ENCODE measurements around the gene GLIS1. TPM values are rescaled to one million over a fixed set of nuclear protein-coding genes. Genes with fewer than 3 reads are reported as not detected.

GLIS1 gene
- polyA plus RNA-seq, 1 donor (not counting 4 experiments of a cell fraction or from before 2014, with no cell fraction given), result not detected

DNA sequence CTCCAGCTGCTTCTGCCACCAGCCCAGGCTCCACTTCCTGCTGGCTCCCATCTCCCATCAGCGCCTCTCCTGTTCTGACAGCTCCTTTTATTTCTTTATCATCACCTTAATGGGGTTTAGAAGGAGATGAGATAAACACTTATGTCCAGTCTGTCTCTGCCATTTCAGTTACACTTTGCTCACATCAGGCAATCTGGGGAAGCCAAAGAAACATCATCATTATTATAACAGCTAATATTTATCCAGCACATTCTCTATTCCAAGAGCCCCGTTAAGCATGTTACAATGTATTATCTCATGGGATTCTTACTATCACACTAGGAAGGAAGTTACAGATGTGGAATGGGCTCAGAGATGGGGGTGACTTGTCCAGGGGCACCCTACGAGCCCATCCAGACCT lies 248.6 kb downstream of the GLIS1 start:
- H3K9me3 ChIP-seq (ENCODE audit: control insufficient read depth, low read depth, low read length), result no peaks in the 10 kb centered on the region
- H3K36me3 ChIP-seq (ENCODE audit: control insufficient read depth in 2 of 2, extremely low read depth in 1 of 2, insufficient read depth in 2 of 2, low read length in 2 of 2), result no peaks in the 10 kb centered on the region
- H3K9ac ChIP-seq (ENCODE audit: control insufficient read depth, extremely low read depth, insufficient read depth, low read length), result no peak overlapping the region
- no peaks in the 10 kb centered on the region for H3K9me1 ChIP-seq (ENCODE audit: control insufficient read depth, extremely low read depth, insufficient read depth, low read length)
- no peak overlapping the region for H3K4me2 ChIP-seq (ENCODE audit: control insufficient read depth, extremely low read depth, insufficient read depth, low read depth, low read length)
- no peak overlapping the region for H2AFZ ChIP-seq (ENCODE audit: control insufficient read depth, low read length)
- H3K4me1 ChIP-seq (ENCODE audit: control insufficient read depth, extremely low read depth, insufficient read depth, low read length), result no peaks in the 10 kb centered on the region
- no peaks in the 10 kb centered on the region for H4K20me1 ChIP-seq (ENCODE audit: control insufficient read depth, extremely low read depth, insufficient read depth, low read length)
- peaks cover 6% of the 10 kb centered on the region for H3K27me3 ChIP-seq (ENCODE audit: control insufficient read depth, extremely low read depth, insufficient read depth, low read length)
- FAIRE-seq, result no peak
- no peak for TF ChIP-seq CTCF (optimal IDR thresholded peaks at IDR 0.05 in 1 of 3, IDR thresholded peaks at IDR 0.05 in 1 of 3, conservative IDR thresholded peaks at IDR 0.05 in 1 of 3; ENCODE audit: extremely low read depth in 1 of 3, insufficient read depth in 2 of 3, low read length in 3 of 3)
- no peak for TF ChIP-seq EZH2 (IDR thresholded peaks at IDR 0.05; ENCODE audit: low read length)
- dilution Hi-C loops (cut with MboI; ENCODE audit: extremely low pct_ligation_motif_present, low sequenced_read_pairs), result loop anchor here (25.0 kb wide), 1 partner anchor 272 kb away; no protein-coding TSS in a partner anchor
- no peak overlapping the region for H3K4me3 ChIP-seq (ENCODE audit: control insufficient read depth in 2 of 3, extremely low read depth in 1 of 3, insufficient read depth in 2 of 3, low read depth in 1 of 3, low read length in 3 of 3)
- no peak overlapping the region for H3K27ac ChIP-seq (ENCODE audit: control insufficient read depth, insufficient read depth, low read length)
- no peak for DNase-seq (ENCODE audit: low read depth, low spot score)
- no peaks in the 10 kb centered on the region for H3K79me2 ChIP-seq (ENCODE audit: control insufficient read depth, insufficient read depth, low read length)

GRCh38 chr1:53486395-53487026 lies 252.5 kb downstream of the GLIS1 start:
- TF ChIP-seq EZH2 (IDR thresholded peaks at IDR 0.05; ENCODE audit: low read length) (no peak), CTCF (optimal IDR thresholded peaks at IDR 0.05 in 1 of 3, IDR thresholded peaks at IDR 0.05 in 1 of 3, conservative IDR thresholded peaks at IDR 0.05 in 1 of 3; ENCODE audit: extremely low read depth in 1 of 3, insufficient read depth in 2 of 3, low read length in 3 of 3) (no peak)
- H3K27me3 ChIP-seq (ENCODE audit: control insufficient read depth, extremely low read depth, insufficient read depth, low read length), result peaks cover 6% of the 10 kb centered on the region
- no peak overlapping the region for H3K4me2 ChIP-seq (ENCODE audit: control insufficient read depth, extremely low read depth, insufficient read depth, low read depth, low read length)
- dilution Hi-C loops (cut with MboI; ENCODE audit: extremely low pct_ligation_motif_present, low sequenced_read_pairs), result loop anchor here (25.0 kb wide), 1 partner anchor 276 kb away; no protein-coding TSS in a partner anchor
- no peaks in the 10 kb centered on the region for H3K9me3 ChIP-seq (ENCODE audit: control insufficient read depth, low read depth, low read length)
- H2AFZ ChIP-seq (ENCODE audit: control insufficient read depth, low read length), result no peak overlapping the region
- H3K4me1 ChIP-seq (ENCODE audit: control insufficient read depth, extremely low read depth, insufficient read depth, low read length), result no peaks in the 10 kb centered on the region
- no peaks in the 10 kb centered on the region for H4K20me1 ChIP-seq (ENCODE audit: control insufficient read depth, extremely low read depth, insufficient read depth, low read length)
- H3K79me2 ChIP-seq (ENCODE audit: control insufficient read depth, insufficient read depth, low read length), result no peaks in the 10 kb centered on the region
- no peak for DNase-seq (ENCODE audit: low read depth, low spot score)
- H3K9ac ChIP-seq (ENCODE audit: control insufficient read depth, extremely low read depth, insufficient read depth, low read length), result no peak overlapping the region
- H3K36me3 ChIP-seq (ENCODE audit: control insufficient read depth in 2 of 2, extremely low read depth in 1 of 2, insufficient read depth in 2 of 2, low read length in 2 of 2), result no peaks in the 10 kb centered on the region
- no peak overlapping the region for H3K27ac ChIP-seq (ENCODE audit: control insufficient read depth, insufficient read depth, low read length)
- no peak overlapping the region for H3K4me3 ChIP-seq (ENCODE audit: control insufficient read depth in 2 of 3, extremely low read depth in 1 of 3, insufficient read depth in 2 of 3, low read depth in 1 of 3, low read length in 3 of 3)
- no peak for FAIRE-seq
- no peaks in the 10 kb centered on the region for H3K9me1 ChIP-seq (ENCODE audit: control insufficient read depth, extremely low read depth, insufficient read depth, low read length)

Measured in keratinocyte (primary cell).